ENCODE measurements around the gene HSD17B13. TPM values are rescaled to one million over a fixed set of nuclear protein-coding genes. Genes with fewer than 3 reads are reported as not detected.
"Not testable (repeated sequence)": the region's sequence is repeated elsewhere in the genome, so short reads cannot be mapped to it uniquely, and the experiment has no call there.

HSD17B13 gene
- total and polyA plus RNA-seq, 2 donors (not counting 1 experiment from before 2014, with no cell fraction given) = 0.32 to 0.46 TPM

DNA sequence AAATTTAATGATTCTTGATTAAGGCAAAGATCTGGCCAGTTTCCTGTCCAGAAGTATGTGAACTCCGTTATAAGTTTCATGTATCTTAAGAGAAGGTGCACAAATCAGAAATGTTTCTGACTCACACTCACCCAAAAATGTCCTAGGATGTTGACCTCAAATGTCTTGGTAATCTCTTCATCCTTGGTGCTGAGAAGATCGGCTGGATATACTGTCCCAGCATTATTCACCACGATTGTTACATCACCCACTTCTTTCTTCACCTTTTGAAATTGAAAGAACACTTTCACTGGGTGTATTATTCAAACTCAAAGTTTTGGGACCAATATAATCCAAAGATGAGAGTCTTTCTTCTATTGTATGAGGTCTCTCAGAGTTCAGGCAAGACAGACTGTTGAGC, 5.7 kb downstream of the HSD17B13 start:
- no peak overlapping the region for H3K4me3 Mint-ChIP-seq
- intact Hi-C loops (cut with micrococcal nuclease) = no loop called here
- no peak overlapping the region for H3K9ac ChIP-seq (ENCODE audit: low read length)

DNA sequence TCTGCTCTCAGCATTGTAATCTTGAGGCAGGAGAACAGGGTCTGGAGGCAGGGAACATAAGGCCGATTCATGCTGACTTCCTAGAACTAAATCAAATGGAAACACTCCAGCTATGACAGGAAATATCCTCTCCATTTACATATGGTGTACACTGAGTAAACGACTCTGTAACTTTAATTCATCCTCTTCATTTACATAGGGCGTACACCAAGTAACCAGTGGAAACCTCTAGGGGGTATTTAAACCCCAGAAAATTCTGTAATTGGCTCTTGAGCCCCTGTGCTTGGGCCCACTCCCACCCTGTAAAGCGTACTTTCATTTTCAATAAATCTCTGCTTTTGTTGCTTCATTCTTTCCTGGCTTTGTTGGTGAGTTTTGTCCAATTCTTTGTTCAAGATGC, 7.7 kb downstream of the HSD17B13 start:
- H3K9ac ChIP-seq (ENCODE audit: low read length); H3K4me3 Mint-ChIP-seq; H3K79me2 ChIP-seq (ENCODE audit: control insufficient read depth, insufficient read depth, low read length); H3K9me3 Mint-ChIP-seq (ENCODE audit: insufficient read depth); H3K27me3 ChIP-seq (replicated peaks in 1 of 4; ENCODE audit: control extremely low read depth in 1 of 4, control insufficient read depth in 3 of 4, insufficient read depth in 4 of 4, low read length in 3 of 4); H3K9me3 ChIP-seq (ENCODE audit: control extremely low read depth in 1 of 3, control insufficient read depth in 2 of 3, insufficient read depth in 1 of 3, low read length in 2 of 3); H2AFZ ChIP-seq (ENCODE audit: insufficient read depth, low read depth, low read length, poor library complexity, severe bottlenecking); H3K27me3 Mint-ChIP-seq; H3K4me2 ChIP-seq (replicated peaks; ENCODE audit: low read depth, low read length, poor library complexity, severe bottlenecking); ATAC-seq (ENCODE audit: low read depth); H3K4me1 Mint-ChIP-seq; DNase-seq; H3K27ac Mint-ChIP-seq; H3K4me1 ChIP-seq (ENCODE audit: control insufficient read depth in 2 of 2, insufficient read depth in 2 of 2, low read length in 2 of 2); H3K27ac ChIP-seq (ENCODE audit: low read length in 2 of 2); H3K36me3 ChIP-seq (replicated peaks in 1 of 2; ENCODE audit: control extremely low read depth in 1 of 2, control insufficient read depth in 1 of 2, extremely low read depth in 1 of 2, insufficient read depth in 2 of 2, low read length in 1 of 2); H4K20me1 ChIP-seq (ENCODE audit: control insufficient read depth, insufficient read depth, low read length, poor library complexity, severe bottlenecking); intact Hi-C loops (cut with micrococcal nuclease); H3K4me3 ChIP-seq (ENCODE audit: control extremely low read depth in 1 of 5, extremely low read depth in 1 of 5, insufficient read depth in 1 of 5, low read depth in 2 of 5, low read length in 4 of 5); POLR2A ChIA-PET: not testable (repeated sequence)
- CTCF ChIA-PET = interaction anchor here (0.7 kb wide), 1 partner anchor 136 kb away, joined by 9 read pairs; no protein-coding TSS in a partner anchor
- no CpG with 5 or more reads among the region's 4 CpGs for WGBS (ENCODE audit: insufficient coverage)

More for the DNA sequence above, 5.7 kb downstream of the HSD17B13 start:
- no peaks in the 10 kb centered on the region for H3K4me1 ChIP-seq (ENCODE audit: control insufficient read depth in 2 of 2, insufficient read depth in 2 of 2, low read length in 2 of 2)
- Mint-ChIP-seq H3K4me1 (no peaks in the 10 kb centered on the region), H3K27me3 (no peaks in the 10 kb centered on the region), H3K9me3 (ENCODE audit: insufficient read depth) (no peaks in the 10 kb centered on the region), H3K27ac (no peak overlapping the region)
- 100% methylated on average over 1 of the region's 3 CpGs for WGBS (ENCODE audit: insufficient coverage)
- H3K36me3 ChIP-seq (replicated peaks in 1 of 2; ENCODE audit: control extremely low read depth in 1 of 2, control insufficient read depth in 1 of 2, extremely low read depth in 1 of 2, insufficient read depth in 2 of 2, low read length in 1 of 2) = no peaks in the 10 kb centered on the region
- no peaks in the 10 kb centered on the region for H3K9me3 ChIP-seq (ENCODE audit: control extremely low read depth in 1 of 3, control insufficient read depth in 2 of 3, insufficient read depth in 1 of 3, low read length in 2 of 3)
- TF ChIP-seq, protein P1, sequence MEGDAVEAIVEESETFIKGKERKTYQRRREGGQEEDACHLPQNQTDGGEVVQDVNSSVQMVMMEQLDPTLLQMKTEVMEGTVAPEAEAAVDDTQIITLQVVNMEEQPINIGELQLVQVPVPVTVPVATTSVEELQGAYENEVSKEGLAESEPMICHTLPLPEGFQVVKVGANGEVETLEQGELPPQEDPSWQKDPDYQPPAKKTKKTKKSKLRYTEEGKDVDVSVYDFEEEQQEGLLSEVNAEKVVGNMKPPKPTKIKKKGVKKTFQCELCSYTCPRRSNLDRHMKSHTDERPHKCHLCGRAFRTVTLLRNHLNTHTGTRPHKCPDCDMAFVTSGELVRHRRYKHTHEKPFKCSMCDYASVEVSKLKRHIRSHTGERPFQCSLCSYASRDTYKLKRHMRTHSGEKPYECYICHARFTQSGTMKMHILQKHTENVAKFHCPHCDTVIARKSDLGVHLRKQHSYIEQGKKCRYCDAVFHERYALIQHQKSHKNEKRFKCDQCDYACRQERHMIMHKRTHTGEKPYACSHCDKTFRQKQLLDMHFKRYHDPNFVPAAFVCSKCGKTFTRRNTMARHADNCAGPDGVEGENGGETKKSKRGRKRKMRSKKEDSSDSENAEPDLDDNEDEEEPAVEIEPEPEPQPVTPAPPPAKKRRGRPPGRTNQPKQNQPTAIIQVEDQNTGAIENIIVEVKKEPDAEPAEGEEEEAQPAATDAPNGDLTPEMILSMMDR (IDR thresholded peaks at IDR 0.05) = no peak
- TF ChIP-seq EZH2 (IDR thresholded peaks at IDR 0.05; ENCODE audit: borderline replicate concordance, insufficient read depth, low read depth, low read length, poor library complexity, severe bottlenecking) = no peak
- no peaks in the 10 kb centered on the region for H4K20me1 ChIP-seq (ENCODE audit: control insufficient read depth, insufficient read depth, low read length, poor library complexity, severe bottlenecking)
- no peak overlapping the region for H3K4me3 ChIP-seq (ENCODE audit: control extremely low read depth in 1 of 5, extremely low read depth in 1 of 5, insufficient read depth in 1 of 5, low read depth in 2 of 5, low read length in 4 of 5)
- H3K79me2 ChIP-seq (ENCODE audit: control insufficient read depth, insufficient read depth, low read length) = no peaks in the 10 kb centered on the region
- no peak overlapping the region for H3K27ac ChIP-seq (ENCODE audit: low read length in 2 of 2)
- no peaks in the 10 kb centered on the region for H3K27me3 ChIP-seq (replicated peaks in 1 of 4; ENCODE audit: control extremely low read depth in 1 of 4, control insufficient read depth in 3 of 4, insufficient read depth in 4 of 4, low read length in 3 of 4)
- CTCF ChIA-PET = no interaction called here
- H3K4me2 ChIP-seq (replicated peaks; ENCODE audit: low read depth, low read length, poor library complexity, severe bottlenecking) = no peak overlapping the region
- POLR2A ChIA-PET = no interaction called here
- no peak for ATAC-seq (ENCODE audit: low read depth)
- no peak for DNase-seq
- no peak overlapping the region for H2AFZ ChIP-seq (ENCODE audit: insufficient read depth, low read depth, low read length, poor library complexity, severe bottlenecking)
